ENCODE data around the gene IL15RA. TPM values are rescaled to one million over a fixed set of nuclear protein-coding genes. Genes with fewer than 3 reads are reported as not detected.
A peak's percentile ranks its signal among the peaks of the same experiment; 100 is the strongest.
"Not testable (repeated sequence)": the region's sequence is repeated elsewhere in the genome, so short reads cannot be mapped to it uniquely, and the experiment has no call there.

The IL15RA gene
- total RNA-seq, 4 donors from 2014 or later = 13.1 to 17.6 (median 15.6) TPM

DNA sequence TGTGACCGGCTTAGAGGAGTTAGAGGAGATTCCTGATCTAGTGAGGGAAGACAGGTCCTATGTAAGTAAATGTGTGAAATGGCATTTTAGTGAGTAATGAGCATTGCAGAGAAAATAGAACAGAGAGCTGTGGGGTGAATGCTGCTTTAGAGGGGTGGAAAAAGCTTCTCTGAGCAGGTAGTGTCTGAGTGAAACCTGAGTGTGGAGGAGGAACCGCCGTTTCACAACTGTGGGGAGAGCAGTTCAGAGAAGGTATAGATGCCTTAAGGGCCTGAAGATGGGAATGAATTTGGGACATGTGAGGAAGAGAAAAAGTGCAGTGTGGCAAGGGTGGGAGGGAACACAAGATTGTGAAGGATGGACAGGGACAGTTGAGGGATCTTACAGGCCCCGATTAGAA lies 65.7 kb downstream of the IL15RA start:
- H3K36me3 ChIP-seq = peaks cover 0 to 80% of the 10 kb centered on the region in 2 donors
- H3K27me3 ChIP-seq = no peaks in the 10 kb centered on the region
- in situ Hi-C loops (cut with MboI; ENCODE audit: low sequenced_read_pairs in 4 of 4) = no loop called here

DNA sequence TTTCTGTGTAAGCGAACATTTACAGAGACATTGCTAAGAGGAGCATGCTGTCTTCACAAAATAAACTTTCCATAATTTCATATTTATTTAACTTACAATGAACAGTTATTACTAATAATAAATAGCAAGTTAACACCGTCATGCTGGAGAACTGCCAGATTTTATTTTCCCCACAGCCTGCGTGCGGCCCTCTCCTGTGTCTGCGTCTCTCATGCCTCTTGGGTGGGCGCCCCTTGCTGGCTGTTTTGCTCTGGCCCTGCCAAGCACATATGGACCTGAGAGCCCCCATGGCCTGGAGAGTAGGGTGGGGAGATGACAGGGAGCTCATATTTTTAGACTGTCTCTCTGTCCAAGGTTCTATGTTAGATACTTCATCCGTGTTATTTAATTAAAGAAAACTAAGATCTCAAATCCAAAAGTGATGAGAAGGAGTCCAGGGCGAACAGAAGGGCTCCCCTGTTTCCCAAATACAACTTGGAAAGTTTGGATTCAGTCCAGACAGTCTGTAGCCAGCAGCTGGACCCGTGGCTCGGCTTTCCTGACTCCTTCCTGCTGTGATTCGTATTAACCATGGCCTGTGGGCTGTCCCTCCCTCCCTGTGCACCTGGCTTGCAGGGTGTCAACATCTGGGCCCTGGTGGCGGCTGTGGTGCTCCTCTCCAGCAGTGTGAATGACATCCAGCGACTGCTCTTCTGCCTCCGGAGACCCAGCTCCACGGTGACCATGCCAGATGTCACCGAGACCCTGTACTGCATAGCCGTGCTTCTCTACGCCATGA lies 66.8 kb downstream of the IL15RA start:
- Histone ChIP-seq H3K4me1 (peaks cover 7 to 10% of the 10 kb centered on the region in 2 donors), H3K36me3 (peaks cover 0 to 68% of the 10 kb centered on the region in 2 donors), H3K27ac (no peak overlapping the region), H3K4me3 (no peak overlapping the region), H3K27me3 (no peaks in the 10 kb centered on the region), H3K9me3 (no peaks in the 10 kb centered on the region)
- ATAC-seq (no peak), DNase-seq (no peak)
- in situ Hi-C loops (cut with MboI; ENCODE audit: low sequenced_read_pairs in 4 of 4) (no loop called here), intact Hi-C loops (cut with DNase I; ENCODE audit: low total_unique reads) (no loop called here)
- TF ChIP-seq POLR2A (IDR thresholded peaks at IDR 0.05) = no peak
- TF ChIP-seq CTCF (IDR thresholded peaks at IDR 0.05 in 4 of 5, conservative IDR thresholded peaks at IDR 0.05 in 1 of 5) = no peak

More for the DNA sequence above, 65.7 kb downstream of the IL15RA start:
- intact Hi-C loops (cut with DNase I; ENCODE audit: low total_unique reads) = no loop called here
- no peak overlapping the region for H3K4me3 ChIP-seq
- ATAC-seq (no peak), DNase-seq (no peak)
- peaks cover 0 to 4% of the 10 kb centered on the region in 2 donors for H3K4me1 ChIP-seq
- TF ChIP-seq CTCF (IDR thresholded peaks at IDR 0.05 in 4 of 5, conservative IDR thresholded peaks at IDR 0.05 in 1 of 5) = no peak
- H3K27ac ChIP-seq = no peak overlapping the region
- H3K9me3 ChIP-seq = no peaks in the 10 kb centered on the region

DNA sequence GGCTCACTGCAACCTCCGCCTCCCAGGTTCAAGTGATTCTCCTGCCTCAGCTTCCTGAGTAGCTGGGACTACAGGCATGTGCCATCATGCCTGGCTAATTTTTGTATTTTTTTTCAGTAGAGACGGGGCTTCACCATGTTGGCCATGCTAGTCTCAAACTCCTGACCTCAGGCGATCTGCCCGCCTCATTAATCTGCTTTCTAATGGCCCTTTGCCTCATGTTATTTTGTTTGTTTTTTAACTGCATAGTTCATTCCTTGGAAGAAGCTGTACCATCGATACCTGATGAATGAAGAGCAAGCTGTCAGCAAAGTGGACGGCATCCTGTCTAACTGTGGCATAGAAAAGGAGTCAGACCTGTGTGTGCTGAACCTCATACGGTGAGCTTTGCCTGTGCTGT lies 68.7 kb downstream of the IL15RA start:
- intact Hi-C loops (cut with DNase I; ENCODE audit: low total_unique reads); H3K4me1 ChIP-seq; ATAC-seq; H3K9me3 ChIP-seq; in situ Hi-C loops (cut with MboI; ENCODE audit: low sequenced_read_pairs in 4 of 4); H3K4me3 ChIP-seq; DNase-seq; H3K27me3 ChIP-seq; H3K27ac ChIP-seq: not testable (repeated sequence)
- H3K36me3 ChIP-seq = peaks cover 0 to 50% of the 10 kb centered on the region in 2 donors

DNA sequence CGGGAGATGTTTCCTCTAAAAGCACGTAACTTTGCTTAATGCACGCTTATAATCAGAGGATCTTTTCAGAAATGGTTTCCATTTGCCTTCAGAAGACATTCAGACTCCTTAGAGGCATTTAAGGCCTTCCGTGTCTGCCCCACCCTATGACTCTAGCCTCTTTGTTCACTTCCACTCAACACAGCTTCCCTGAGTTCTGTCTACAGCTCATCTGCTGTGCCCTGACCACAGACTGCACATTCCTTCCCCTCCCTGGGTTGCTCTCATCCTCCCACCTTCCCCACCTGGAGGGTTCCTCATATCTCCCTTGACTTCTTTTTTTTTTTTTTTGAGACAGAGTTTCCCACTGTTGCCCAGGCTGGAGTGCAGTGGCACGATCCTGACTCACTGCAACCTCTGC lies 70.7 kb downstream of the IL15RA start:
- DNase-seq (no peak), ATAC-seq (no peak)
- no peaks in the 10 kb centered on the region for H3K27me3 ChIP-seq
- no peaks in the 10 kb centered on the region for H3K9me3 ChIP-seq
- H3K36me3 ChIP-seq = peaks cover 0 to 30% of the 10 kb centered on the region in 2 donors
- peaks cover 9 to 10% of the 10 kb centered on the region in 2 donors for H3K4me1 ChIP-seq
- in situ Hi-C loops (cut with MboI; ENCODE audit: low sequenced_read_pairs in 4 of 4) (no loop called here), intact Hi-C loops (cut with DNase I; ENCODE audit: low total_unique reads) (no loop called here)
- TF ChIP-seq CTCF (IDR thresholded peaks at IDR 0.05 in 4 of 5, conservative IDR thresholded peaks at IDR 0.05 in 1 of 5) (no peak), POLR2A (IDR thresholded peaks at IDR 0.05) (no peak)
- no peak overlapping the region for H3K4me3 ChIP-seq
- H3K27ac ChIP-seq = peak overlapping the region in 2 of 4 donors; percentile 13 to 62

- in situ Hi-C loops (cut with MboI; ENCODE audit: low sequenced_read_pairs in 4 of 4) = no loop called here
- ATAC-seq (peak; percentile 54 to 90), DNase-seq (peak in 1 of 2 donors; percentile 58)
- H3K4me3 ChIP-seq = no peak overlapping the region
- no peak for TF ChIP-seq CTCF (IDR thresholded peaks at IDR 0.05 in 4 of 5, conservative IDR thresholded peaks at IDR 0.05 in 1 of 5)
- no peak for TF ChIP-seq POLR2A (IDR thresholded peaks at IDR 0.05)
- no peaks in the 10 kb centered on the region for H3K27me3 ChIP-seq
- intact Hi-C loops (cut with DNase I; ENCODE audit: low total_unique reads) = no loop called here
- H3K9me3 ChIP-seq = no peaks in the 10 kb centered on the region
- H3K27ac ChIP-seq = peak overlapping the region in 3 of 4 donors; percentile 13 to 62 (median 26)
- H3K36me3 ChIP-seq = peaks cover 0 to 23% of the 10 kb centered on the region in 2 donors
- peaks cover 9 to 10% of the 10 kb centered on the region in 2 donors for H3K4me1 ChIP-seq
Observed at GRCh38 chr10:5905854-5906507, 71.4 kb downstream of the IL15RA start.
